ENCODE measurements around the gene TMEM35B.
A peak's percentile ranks its signal among the peaks of the same experiment; 100 is the strongest.

Gene TMEM35B
- long read RNA-seq, transcript TMEM35B-201 (3 exons, 922 nt) = major isoform, 11 of 11 reads
- long read RNA-seq, partial matches to known transcripts = 0 of 11 reads
- long read RNA-seq, other reads (novel, unspliced or antisense) = 0 of 11 reads

DNA sequence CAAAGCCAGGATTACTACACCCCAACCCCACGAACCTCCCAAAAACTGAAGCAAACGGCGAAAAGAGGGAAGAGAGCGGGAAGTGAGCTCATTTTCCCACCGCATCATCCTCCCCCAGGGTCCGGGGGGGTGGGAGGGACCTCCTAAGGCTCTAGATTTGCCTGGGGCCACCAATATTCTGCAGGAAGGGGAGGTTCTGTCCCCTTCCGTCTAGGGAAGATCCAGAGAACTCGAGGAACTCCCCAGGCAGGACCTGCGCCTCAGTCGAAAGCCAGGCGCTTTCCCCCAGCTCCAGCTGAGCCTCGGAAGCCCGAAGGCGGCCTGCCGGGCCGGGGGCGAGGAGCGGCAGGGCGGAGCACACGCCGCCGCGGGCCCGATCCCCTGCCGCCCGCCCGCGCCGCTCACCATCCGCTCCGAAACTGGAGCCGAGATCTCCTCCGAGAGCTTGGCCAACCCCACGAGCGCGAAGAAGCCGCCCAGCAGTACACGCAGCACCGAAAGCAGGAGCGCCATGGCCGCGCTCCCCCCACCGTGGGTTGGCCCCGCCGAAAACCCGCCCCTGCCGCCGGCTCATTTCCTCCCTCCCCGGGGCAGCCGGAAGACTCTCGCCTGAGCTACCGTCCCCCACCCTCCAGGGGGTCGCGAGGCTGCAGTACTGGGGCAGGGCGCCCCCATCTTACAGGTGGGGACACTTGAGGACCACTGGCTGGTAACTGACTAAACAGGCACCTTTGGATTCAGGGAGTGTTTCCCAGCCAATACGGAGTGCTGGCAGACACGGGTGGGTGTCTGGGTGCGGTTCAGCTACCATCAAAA is at the start of gene TMEM35B:
TMEM35B (minus strand) TSS at position 555 of the 816 bp plus-strand sequence; CDS start at position 513, 42 bp downstream.
- peak; percentile 49 to 62 for DNase-seq (ENCODE audit: low read depth in 1 of 2, low spot score in 1 of 2)
- Histone ChIP-seq H3K27ac (replicated peaks) (peak within 1 kb of the TSS; percentile 75), H3K4me3 (replicated peaks; ENCODE audit: insufficient read depth, low read length) (peak within 1 kb of the TSS; percentile 66), H3K27me3 (ENCODE audit: insufficient read depth, poor library complexity, severe bottlenecking) (no peaks in the 10 kb centered on the region)
- TF ChIP-seq POLR2AphosphoS5 (IDR thresholded peaks at IDR 0.05; ENCODE audit: low read depth) (peak; percentile 74; the same call in 1 of the 2 replicates), SPI1 (IDR thresholded peaks at IDR 0.05; ENCODE audit: borderline replicate concordance, low read depth) (peak; percentile 18; the same call in 1 of the 2 replicates), GABPA (IDR thresholded peaks at IDR 0.05; ENCODE audit: low read depth) (no peak)
- TF ChIP-seq, protein P1, sequence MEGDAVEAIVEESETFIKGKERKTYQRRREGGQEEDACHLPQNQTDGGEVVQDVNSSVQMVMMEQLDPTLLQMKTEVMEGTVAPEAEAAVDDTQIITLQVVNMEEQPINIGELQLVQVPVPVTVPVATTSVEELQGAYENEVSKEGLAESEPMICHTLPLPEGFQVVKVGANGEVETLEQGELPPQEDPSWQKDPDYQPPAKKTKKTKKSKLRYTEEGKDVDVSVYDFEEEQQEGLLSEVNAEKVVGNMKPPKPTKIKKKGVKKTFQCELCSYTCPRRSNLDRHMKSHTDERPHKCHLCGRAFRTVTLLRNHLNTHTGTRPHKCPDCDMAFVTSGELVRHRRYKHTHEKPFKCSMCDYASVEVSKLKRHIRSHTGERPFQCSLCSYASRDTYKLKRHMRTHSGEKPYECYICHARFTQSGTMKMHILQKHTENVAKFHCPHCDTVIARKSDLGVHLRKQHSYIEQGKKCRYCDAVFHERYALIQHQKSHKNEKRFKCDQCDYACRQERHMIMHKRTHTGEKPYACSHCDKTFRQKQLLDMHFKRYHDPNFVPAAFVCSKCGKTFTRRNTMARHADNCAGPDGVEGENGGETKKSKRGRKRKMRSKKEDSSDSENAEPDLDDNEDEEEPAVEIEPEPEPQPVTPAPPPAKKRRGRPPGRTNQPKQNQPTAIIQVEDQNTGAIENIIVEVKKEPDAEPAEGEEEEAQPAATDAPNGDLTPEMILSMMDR (IDR thresholded peaks at IDR 0.05; ENCODE audit: insufficient read depth, low read length) = no peak
- TF ChIP-seq, protein P2, sequence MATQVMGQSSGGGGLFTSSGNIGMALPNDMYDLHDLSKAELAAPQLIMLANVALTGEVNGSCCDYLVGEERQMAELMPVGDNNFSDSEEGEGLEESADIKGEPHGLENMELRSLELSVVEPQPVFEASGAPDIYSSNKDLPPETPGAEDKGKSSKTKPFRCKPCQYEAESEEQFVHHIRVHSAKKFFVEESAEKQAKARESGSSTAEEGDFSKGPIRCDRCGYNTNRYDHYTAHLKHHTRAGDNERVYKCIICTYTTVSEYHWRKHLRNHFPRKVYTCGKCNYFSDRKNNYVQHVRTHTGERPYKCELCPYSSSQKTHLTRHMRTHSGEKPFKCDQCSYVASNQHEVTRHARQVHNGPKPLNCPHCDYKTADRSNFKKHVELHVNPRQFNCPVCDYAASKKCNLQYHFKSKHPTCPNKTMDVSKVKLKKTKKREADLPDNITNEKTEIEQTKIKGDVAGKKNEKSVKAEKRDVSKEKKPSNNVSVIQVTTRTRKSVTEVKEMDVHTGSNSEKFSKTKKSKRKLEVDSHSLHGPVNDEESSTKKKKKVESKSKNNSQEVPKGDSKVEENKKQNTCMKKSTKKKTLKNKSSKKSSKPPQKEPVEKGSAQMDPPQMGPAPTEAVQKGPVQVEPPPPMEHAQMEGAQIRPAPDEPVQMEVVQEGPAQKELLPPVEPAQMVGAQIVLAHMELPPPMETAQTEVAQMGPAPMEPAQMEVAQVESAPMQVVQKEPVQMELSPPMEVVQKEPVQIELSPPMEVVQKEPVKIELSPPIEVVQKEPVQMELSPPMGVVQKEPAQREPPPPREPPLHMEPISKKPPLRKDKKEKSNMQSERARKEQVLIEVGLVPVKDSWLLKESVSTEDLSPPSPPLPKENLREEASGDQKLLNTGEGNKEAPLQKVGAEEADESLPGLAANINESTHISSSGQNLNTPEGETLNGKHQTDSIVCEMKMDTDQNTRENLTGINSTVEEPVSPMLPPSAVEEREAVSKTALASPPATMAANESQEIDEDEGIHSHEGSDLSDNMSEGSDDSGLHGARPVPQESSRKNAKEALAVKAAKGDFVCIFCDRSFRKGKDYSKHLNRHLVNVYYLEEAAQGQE (IDR thresholded peaks at IDR 0.05; ENCODE audit: insufficient replicate concordance, low read depth) = peak; percentile 29

DNA sequence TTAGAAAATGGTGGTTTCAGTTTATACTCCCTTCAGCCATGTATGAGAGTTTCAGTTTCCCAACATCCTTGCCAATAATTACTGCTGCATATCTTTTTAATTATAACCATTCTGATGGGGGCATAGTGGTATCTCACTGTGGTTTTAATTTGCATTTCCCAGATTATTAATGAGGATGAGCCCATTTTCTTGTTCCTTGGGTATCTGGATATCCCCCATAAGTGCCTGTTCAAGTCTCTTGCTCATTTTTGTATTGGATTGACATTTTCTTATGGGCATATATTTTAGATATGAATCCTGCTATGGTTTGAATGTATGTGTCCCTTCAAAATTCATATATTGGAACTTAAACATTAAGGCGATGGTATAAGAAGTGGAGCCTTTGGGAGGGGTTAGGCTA is 48.2 kb upstream of the TMEM35B start:
- DNase-seq (ENCODE audit: low read depth in 1 of 2, low spot score in 1 of 2) = no peak
- no peak overlapping the region for H3K4me3 ChIP-seq (replicated peaks; ENCODE audit: insufficient read depth, low read length)
- H3K27me3 ChIP-seq (ENCODE audit: insufficient read depth, poor library complexity, severe bottlenecking) = no peaks in the 10 kb centered on the region
- H3K27ac ChIP-seq (replicated peaks) = no peak overlapping the region
- no peak for TF ChIP-seq SPI1 (IDR thresholded peaks at IDR 0.05; ENCODE audit: borderline replicate concordance, low read depth)
- no peak for TF ChIP-seq GABPA (IDR thresholded peaks at IDR 0.05; ENCODE audit: low read depth)
- TF ChIP-seq POLR2AphosphoS5 (IDR thresholded peaks at IDR 0.05; ENCODE audit: low read depth) = no peak
- TF ChIP-seq, protein P1 (IDR thresholded peaks at IDR 0.05; ENCODE audit: insufficient read depth, low read length) = no peak
- TF ChIP-seq, protein P2 (IDR thresholded peaks at IDR 0.05; ENCODE audit: insufficient replicate concordance, low read depth) = no peak

DNA sequence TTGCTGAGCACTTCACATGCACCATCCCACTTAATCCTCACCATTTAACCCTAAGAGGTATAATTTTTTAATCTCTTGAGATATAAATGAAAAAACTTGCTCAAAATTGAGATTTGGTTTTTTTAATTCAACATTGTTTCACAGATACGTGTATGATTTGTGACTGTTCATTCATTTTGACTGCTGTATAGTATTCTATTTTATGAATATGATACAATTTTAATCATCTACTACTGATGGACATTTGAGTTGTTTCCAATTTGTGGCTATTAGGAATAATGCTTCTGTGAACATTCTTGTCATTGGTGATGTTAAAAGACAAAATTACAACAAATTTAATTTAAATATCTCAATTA is 47.2 kb upstream of the TMEM35B start:
- DNase-seq (ENCODE audit: low read depth in 1 of 2, low spot score in 1 of 2) = no peak
- TF ChIP-seq, protein P1 (IDR thresholded peaks at IDR 0.05; ENCODE audit: insufficient read depth, low read length) = no peak
- no peak for TF ChIP-seq SPI1 (IDR thresholded peaks at IDR 0.05; ENCODE audit: borderline replicate concordance, low read depth)
- no peak for TF ChIP-seq GABPA (IDR thresholded peaks at IDR 0.05; ENCODE audit: low read depth)
- TF ChIP-seq POLR2AphosphoS5 (IDR thresholded peaks at IDR 0.05; ENCODE audit: low read depth) = no peak
- TF ChIP-seq, protein P2 (IDR thresholded peaks at IDR 0.05; ENCODE audit: insufficient replicate concordance, low read depth) = no peak
- H3K4me3 ChIP-seq (replicated peaks; ENCODE audit: insufficient read depth, low read length) = peak overlapping the region; percentile 70
- H3K27me3 ChIP-seq (ENCODE audit: insufficient read depth, poor library complexity, severe bottlenecking) = no peaks in the 10 kb centered on the region
- no peak overlapping the region for H3K27ac ChIP-seq (replicated peaks)

All from HL-60 (cell line).